Measurements from ENCODE around the gene RHEBL1. TPM values are rescaled to one million over a fixed set of nuclear protein-coding genes. Genes with fewer than 3 reads are reported as not detected.

RHEBL1 gene, protein sequence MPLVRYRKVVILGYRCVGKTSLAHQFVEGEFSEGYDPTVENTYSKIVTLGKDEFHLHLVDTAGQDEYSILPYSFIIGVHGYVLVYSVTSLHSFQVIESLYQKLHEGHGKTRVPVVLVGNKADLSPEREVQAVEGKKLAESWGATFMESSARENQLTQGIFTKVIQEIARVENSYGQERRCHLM
- 0.16 TPM in 1 of 2 replicates, not detected in the other for total RNA-seq (2014; rRNA removed; shearing (Covaris generic); ENCODE audit: low replicate concordance)

DNA sequence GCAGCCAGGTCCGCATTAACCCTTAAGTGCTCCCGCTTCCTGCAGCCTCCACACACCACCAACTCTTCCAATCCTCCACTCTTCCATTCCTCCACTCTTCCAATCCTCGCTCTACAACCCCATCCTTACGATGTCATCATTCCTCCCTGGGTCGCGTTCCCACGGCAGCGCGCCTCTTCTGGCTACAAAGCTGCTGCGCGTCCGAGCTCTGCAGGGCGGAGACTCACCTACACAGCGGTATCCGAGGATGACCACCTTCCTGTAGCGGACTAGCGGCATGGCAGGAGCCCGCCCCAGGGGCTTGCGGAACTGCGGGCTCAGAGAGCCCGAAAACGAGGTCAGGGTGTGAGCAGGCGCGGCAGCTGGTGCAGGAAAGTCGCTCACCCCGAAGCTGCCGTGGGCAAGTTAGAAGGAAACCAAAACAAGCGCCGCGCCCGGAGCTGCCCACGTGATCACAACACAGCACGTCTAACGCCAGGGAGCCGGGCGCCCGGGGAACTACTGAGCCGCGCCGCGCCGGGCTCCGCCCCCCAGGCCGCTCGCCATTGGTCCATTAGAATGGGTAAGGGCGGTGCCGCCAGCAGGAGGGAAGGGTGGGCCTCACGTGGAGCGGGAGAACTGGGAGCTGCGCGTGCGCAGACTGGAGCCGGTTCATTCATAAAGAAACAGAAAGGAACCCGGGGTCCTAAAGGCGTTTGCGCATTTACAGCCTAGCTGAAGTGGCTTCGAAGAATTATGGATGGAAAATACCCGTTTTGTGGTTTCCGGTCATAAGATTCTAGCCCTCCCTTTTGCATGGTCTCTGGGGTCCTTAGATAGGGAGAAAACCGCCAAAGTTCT lies at the start of gene RHEBL1:
RHEBL1 (minus strand) TSS at position 473 of the 840 bp plus-strand sequence; CDS start at position 279, 194 bp downstream.
- Histone ChIP-seq H3K36me3 (no peaks in the 10 kb centered on the region), H3K9me3 (no peaks in the 10 kb centered on the region), H3K27me3 (no peaks in the 10 kb centered on the region), H3K4me3 (peak within 1 kb of the TSS; percentile 94)
- DNase-seq = peak; percentile 97

DNA sequence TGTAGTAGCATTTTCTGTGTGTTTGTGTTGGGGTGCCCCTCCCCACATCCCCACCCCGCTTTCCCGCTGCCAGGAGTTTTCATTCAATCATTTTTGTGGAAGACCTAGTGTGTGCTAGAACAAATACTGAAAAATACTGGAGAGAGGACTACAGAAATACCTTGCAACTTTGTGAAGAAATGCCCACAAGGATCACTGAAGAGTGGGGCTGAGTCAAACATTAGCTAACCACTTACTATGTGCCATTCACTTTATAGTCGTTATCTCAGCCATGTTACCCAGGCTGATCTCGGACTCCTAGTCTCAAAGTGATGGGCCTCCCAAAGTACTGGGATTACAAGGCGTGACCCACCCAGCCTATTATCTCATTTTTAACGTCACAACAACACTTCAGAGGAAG lies 41.4 kb upstream of the RHEBL1 start:
- Histone ChIP-seq H3K27me3 (no peaks in the 10 kb centered on the region), H3K9me3 (no peaks in the 10 kb centered on the region), H3K36me3 (no peaks in the 10 kb centered on the region), H3K4me3 (peak overlapping the region; percentile 88)
- no peak for DNase-seq

DNA sequence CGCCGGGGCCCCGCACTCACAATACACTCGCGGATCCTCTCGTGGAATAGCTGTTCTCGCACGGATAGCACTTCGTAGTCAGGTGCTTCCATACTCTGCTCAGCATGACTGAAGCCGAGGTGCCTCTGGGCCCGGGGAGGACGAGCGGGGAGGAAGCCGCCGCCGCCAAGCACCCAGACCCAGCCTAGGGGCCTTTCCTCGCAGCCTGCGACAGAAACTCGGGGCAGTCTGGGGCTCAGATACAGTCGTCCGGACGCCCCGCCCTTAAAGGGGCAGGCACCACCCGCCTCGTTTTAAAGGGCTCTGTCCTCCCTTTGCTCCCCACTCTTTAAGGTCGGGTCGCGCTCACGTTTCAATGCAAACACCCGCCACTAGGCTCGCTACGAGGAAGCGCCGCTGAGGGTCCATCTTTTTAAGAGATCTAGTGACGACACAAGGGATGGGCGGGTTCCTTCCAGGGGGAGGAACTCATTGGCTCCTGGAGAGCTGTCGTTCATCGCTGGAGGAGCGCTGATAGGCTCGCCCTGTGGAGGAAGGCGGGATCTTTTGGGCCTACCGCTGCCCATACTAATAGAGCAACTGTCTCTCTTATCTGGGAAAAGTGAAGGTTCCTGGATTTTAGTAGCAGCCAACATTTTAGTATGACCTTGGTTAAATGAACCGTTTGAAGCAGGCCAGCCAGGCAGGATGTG lies 40.8 kb upstream of the RHEBL1 start, which contains the start of gene LMBR1L:
LMBR1L (minus strand) TSS at position 384 of the 692 bp plus-strand sequence; CDS start at position 92, 292 bp downstream.
- Histone ChIP-seq H3K27me3 (no peaks in the 10 kb centered on the region), H3K4me3 (peak within 1 kb of the TSS; percentile 88), H3K9me3 (no peaks in the 10 kb centered on the region), H3K36me3 (no peaks in the 10 kb centered on the region)
- peak; percentile 91 for DNase-seq

DNA sequence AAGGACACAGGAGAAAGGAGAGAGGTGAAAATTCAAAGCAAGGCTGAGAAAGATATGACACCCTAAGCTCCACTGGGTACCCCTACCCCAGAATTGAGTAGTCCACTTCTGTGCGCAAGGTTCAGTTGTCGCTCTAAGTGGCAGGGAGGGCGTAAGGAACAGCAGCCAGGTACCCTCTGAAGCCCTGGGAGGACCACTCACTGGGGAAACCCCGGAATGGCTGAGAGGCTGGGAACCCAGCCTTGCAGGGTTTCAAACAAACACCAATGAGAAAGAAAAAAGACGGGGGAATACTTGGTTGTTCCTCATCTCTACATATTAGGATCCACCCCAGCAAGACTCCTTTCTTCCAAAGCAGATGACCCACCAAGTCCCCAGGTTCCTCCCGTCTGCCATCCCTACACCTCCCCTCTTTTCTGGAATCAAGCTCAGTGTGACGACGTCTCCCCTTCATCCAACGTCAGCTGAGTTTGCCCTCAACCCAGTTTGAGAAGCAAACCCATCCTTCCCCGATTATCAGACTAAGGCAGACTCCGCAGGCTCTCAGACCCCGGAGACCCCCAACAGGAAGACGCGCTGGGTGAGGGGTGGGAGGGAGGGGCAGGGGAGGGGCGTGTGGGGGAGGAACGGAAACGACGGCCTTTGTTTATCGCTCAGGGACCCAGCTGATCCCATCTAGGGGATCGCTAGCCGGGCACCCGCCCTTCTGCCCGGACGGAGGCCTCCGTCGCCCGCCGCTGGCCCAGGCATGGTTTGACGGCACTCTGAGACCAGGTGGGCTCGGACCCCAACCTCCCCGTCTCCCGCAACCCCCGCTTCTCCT lies 40.1 kb upstream of the RHEBL1 start:
- Histone ChIP-seq H3K36me3 (no peaks in the 10 kb centered on the region), H3K4me3 (peak overlapping the region; percentile 88), H3K27me3 (no peaks in the 10 kb centered on the region), H3K9me3 (no peaks in the 10 kb centered on the region)
- no peak for DNase-seq

DNA sequence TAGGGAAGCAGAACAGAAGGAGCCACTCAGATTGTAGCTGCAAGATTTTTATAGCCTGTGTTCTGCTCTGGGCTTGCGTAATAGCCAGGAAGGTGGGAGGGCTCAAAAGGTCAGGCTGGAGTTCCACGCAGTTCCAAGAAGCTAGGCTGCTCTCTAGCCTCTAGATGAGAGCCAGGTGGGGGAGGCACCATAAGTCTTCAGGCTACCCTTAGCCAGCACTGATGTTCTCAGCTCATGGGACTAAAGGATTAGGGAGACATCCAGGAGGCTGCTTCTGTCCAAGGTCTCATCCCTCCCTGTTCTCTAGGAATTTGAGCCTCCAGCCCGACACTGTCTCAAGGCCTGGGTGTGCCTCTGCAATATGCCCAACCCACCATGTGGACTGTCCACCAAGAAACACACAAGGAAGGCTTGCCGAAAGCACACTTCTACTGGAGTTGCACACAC lies 39.2 kb upstream of the RHEBL1 start:
- Histone ChIP-seq H3K27me3 (no peaks in the 10 kb centered on the region), H3K36me3 (no peaks in the 10 kb centered on the region; the same call in 1 of the 2 replicates), H3K9me3 (no peaks in the 10 kb centered on the region), H3K4me3 (peak overlapping the region; percentile 88; the same call in 1 of the 2 replicates)
- DNase-seq = no peak

DNA sequence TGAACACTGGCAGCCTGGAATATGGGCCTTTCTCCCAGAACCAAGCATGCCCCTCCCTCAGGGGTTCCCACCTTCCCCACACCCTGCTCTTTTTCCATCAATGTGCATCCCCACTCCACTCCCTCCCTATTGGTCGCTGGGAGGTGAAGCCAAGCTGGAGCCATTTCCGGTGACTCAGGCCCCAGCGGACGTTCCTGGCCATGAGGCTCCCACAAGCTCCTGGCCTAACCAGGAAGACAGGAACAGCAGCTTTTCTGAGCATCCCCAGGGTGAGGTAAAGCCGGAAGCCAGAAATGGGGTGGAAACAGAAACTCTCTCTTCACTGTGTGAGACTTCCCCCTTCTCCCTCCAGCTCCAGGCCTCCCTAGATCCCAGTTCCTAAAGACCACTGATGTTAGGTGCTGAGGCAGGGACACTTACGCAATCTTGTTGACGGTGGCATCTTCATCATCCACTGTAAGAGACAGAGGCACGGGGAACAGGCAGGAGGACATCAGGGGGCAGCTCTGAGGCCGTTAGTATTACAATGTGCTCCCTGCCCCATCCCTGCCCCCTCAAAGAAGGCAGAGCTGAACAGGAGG lies 35.8 kb upstream of the RHEBL1 start:
- H3K27me3 ChIP-seq = no peaks in the 10 kb centered on the region
- H3K4me3 ChIP-seq = no peak overlapping the region
- H3K36me3 ChIP-seq = peaks cover 2% of the 10 kb centered on the region
- H3K9me3 ChIP-seq = no peaks in the 10 kb centered on the region
- DNase-seq = no peak

DNA sequence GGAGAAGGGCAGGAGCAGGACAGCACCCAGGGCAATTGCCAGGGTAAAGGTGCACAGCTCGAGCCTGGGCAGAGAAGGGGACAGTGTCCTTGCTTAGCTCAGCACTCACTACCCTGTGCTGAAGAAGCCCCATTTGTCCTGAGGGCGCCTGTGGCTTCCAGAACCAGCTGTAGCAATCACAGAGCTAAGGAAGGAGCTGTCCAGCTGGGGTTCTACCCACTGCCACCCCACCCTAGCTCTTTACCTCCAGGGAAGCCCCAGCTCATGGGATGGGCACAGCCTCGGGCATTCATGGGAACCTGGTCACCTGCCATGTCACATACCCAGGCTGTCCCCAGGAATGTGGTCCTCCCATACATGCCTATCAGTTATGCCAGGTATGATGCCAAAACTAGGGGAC lies 35.0 kb upstream of the RHEBL1 start:
- no peaks in the 10 kb centered on the region for H3K27me3 ChIP-seq
- no peak overlapping the region for H3K4me3 ChIP-seq
- H3K36me3 ChIP-seq = peaks cover 6% of the 10 kb centered on the region
- no peaks in the 10 kb centered on the region for H3K9me3 ChIP-seq
- no peak for DNase-seq

DNA sequence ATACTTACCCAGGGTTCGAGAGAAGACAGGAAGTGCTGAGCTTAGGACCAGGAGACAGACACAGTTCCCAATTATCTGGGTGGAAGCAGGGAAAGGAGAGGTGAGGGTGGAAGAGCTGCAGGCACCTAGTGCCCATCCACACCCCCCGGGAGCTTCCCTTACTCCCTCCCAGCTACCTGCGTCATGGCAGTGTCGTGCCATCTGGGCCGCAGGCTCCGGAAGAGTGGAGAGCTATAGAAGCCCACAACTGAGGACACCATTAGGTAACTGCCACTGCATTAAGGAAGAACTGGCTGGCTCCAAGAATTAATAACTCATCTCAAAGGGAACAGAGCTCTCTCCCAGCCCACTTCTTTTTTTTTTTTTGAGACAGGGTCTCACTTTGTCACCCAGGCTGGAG lies 30.6 kb upstream of the RHEBL1 start:
- H3K9me3 ChIP-seq = no peaks in the 10 kb centered on the region
- no peak overlapping the region for H3K4me3 ChIP-seq
- DNase-seq = no peak
- no peaks in the 10 kb centered on the region for H3K27me3 ChIP-seq
- peaks cover 9% of the 10 kb centered on the region for H3K36me3 ChIP-seq

DNA sequence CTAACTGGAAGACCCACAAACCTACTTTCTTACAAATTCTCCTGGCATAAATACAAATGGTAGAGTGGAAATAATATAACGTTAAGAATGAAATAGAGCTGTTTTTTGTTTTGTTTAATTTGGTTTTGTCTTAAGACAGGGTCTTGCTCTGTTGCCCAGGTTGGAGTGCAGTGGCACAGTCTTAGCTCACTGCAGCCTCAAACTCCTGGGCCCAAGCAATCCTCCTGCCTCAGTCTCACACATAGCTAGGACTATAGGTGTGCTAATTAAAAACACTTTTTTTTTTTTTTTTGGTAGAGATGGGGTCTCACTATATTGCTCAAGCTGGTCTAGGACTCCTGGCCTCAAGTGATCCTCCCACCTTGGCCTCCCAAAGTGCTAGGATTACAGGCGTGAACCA lies 28.9 kb upstream of the RHEBL1 start:
- Histone ChIP-seq H3K4me3 (no peak overlapping the region), H3K36me3 (peaks cover 9% of the 10 kb centered on the region), H3K9me3 (no peaks in the 10 kb centered on the region), H3K27me3 (0 out of 2 replicates have a peak, but pooled peaks cover under 1% of the 10 kb centered on the region)
- no peak for DNase-seq

DNA sequence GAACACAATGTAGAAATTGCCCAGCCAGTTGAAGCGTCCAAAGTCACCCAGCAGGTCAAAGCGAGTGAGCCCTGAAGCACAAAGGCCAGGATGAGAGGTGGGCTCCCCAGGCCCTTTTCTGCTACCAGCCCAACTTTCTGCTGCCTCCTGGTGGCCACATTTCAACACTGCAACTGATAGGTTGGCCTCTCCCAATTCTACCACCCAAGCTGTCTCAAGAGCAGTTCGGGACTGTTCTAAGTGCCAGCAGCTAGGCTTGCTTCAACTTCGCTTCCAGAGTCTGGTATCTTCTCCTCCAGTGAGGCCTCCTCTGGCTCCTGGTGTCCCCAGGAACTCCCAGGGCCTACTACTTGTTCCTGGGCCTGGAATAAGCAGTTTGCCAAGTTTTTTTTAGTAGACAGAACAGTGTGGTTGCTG lies 28.3 kb upstream of the RHEBL1 start:
- peaks cover 9% of the 10 kb centered on the region for H3K36me3 ChIP-seq
- H3K27me3 ChIP-seq = 0 out of 2 replicates have a peak, but pooled peaks cover 4% of the 10 kb centered on the region
- peak; percentile 25 for DNase-seq
- H3K9me3 ChIP-seq = no peaks in the 10 kb centered on the region
- no peak overlapping the region for H3K4me3 ChIP-seq

DNA sequence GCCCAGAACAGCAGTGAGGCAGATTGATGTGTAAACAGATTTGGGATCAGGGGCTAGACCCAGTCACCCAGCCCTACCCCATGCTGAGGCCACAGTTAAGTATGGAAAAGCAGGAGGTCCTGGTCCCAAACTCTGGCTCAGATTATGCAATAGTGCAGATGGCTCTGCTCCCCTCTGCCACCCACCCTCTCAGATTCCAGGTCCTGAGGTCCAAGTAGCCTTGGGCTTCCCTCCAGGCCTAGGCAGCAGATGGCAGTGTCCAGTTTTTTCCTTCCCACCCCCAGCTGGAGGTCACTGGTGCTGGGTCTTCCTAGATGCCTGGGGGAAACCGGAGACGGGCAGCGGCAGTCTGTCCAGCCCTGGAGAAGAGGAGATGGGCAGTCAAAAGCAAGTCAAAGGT lies 27.6 kb upstream of the RHEBL1 start:
- DNase-seq = no peak
- no peak overlapping the region for H3K4me3 ChIP-seq
- no peaks in the 10 kb centered on the region for H3K9me3 ChIP-seq
- peaks cover 9% of the 10 kb centered on the region for H3K36me3 ChIP-seq
- 0 out of 2 replicates have a peak, but pooled peaks cover 4% of the 10 kb centered on the region for H3K27me3 ChIP-seq

DNA sequence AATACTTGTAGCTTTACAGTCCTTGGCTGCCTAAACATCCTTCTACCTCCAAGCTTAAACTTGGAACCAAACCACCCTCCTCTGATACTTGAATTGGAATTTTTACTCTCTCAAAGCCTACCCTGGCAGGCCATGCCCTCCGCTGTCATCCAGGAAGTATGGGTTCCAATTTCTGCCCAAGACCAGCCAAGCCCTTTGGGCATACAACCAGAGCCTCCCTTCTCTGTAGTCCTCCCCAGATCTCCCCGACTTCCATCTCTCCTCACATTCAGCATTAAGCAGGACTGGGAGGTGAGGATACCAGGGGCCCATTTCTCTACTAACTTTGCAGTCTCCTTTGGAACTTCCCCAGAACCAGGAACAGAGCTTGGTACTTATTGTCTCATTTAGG lies 25.2 kb upstream of the RHEBL1 start:
- H3K27me3 ChIP-seq = peaks cover 4% of the 10 kb centered on the region; the same call in 1 of the 2 replicates

DNA sequence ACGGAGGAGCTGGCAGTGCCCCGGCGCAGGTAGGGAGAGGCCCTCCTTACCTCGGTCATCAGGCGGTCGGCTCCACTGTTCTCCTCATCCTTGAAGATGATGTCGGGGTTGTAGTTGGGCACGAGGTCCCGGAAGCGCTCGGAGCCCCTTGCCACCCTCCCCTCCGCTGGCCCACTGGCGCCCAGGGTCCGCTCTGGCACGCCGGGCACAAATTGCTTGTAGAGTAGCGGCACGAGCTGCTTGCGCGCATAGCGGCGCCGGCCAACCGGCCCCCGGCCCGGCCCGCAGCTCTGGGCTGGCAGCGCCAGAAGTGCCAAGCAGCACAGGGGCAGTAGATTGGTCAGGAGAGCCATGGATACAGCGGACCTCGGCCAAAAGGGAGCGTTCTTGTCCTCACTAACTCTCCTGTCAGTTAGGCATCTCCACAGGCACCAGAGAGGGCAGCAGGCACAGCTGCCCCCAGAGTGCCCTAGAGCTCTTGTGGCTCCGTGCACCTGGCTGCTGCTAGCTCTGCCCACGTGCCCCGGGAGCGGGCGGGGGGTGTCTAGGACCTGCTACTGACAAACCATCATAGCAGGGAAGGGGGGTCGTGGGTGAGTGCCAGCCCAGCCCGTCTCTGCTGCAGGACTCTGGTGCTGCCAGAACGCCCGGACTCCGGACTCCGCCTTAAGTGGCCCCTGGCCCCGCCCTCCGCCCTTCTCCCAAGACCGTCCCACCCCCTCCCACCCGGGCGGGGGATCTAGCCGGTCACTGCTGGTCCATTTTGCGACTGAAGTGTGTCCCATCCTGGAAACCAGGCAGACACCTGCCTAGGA lies 24.6 kb upstream of the RHEBL1 start, which contains the start of gene DHH:
DHH (minus strand) TSS at position 642 of the 815 bp plus-strand sequence; CDS start at position 353, 289 bp downstream.
- H3K36me3 ChIP-seq = peaks cover 3% of the 10 kb centered on the region
- H3K9me3 ChIP-seq = no peaks in the 10 kb centered on the region
- no peak within 1 kb of the TSS for H3K4me3 ChIP-seq
- H3K27me3 ChIP-seq = peaks cover 8% of the 10 kb centered on the region
- peak; percentile 43 for DNase-seq

More for the DNA sequence above, 25.2 kb upstream of the RHEBL1 start:
- H3K9me3 ChIP-seq = no peaks in the 10 kb centered on the region
- peaks cover 3% of the 10 kb centered on the region for H3K36me3 ChIP-seq
- DNase-seq = no peak
- no peak overlapping the region for H3K4me3 ChIP-seq

DNA sequence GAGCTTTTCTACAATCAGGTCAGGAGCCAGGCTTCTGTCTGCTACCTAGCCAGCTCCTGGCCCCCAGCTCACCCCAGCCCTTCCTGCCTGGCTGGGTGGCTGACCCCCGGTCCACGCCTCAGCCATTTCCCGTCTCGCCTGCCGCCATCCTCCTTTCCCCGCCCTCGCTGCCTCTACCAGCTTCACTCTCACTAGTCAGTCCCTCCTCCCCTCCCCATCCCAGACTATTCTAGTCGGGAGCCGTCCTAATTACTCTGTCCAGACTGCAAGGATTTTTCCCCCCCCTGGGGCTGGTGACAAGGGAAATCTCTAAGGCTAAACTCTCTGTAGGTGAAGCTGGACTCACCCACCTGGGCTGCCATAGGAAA lies 24.0 kb upstream of the RHEBL1 start:
- no peaks in the 10 kb centered on the region for H3K9me3 ChIP-seq
- no peak overlapping the region for H3K4me3 ChIP-seq
- DNase-seq = no peak
- H3K27me3 ChIP-seq = peaks cover 14% of the 10 kb centered on the region
- H3K36me3 ChIP-seq = peaks cover 3% of the 10 kb centered on the region

DNA sequence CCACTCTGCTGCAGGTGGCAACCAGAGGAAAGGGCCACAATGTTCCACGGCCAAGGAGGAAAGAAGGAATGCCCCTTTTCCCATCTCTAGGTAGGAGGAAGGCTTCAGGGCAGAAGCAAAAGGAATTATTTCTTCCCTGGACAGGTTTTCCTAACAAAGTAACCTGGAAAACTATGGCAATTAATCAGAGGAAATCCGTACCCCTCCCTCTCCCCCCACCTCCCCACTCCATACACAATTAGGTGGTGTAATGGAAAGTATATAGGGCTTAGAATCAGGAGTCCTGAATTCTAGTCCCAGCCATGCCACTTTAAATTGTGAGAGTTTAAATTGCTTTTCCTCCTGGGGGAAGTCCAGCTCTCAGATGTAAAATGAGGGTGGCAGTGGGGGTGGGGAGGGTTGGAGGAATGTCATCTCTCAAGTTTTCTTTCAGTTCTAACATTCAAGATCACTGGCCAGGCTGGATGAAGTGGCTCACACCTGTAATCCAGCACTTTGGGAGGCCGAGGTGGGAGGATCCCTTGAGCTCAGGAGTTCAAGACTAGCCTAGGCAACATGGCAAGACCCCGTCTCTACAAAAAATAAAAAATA lies 23.1 kb upstream of the RHEBL1 start:
- Histone ChIP-seq H3K27me3 (peaks cover 15% of the 10 kb centered on the region), H3K9me3 (no peaks in the 10 kb centered on the region), H3K36me3 (peaks cover 3% of the 10 kb centered on the region), H3K4me3 (no peak overlapping the region)
- no peak for DNase-seq

All from MG63 (cell line).